Left ventricle myocardium superior (tissue), 1 donor: ENCODE measurements around the gene VKORC1L1. TPM values are rescaled to one million over a fixed set of nuclear protein-coding genes. Genes with fewer than 3 reads are reported as not detected.
"Not testable (repeated sequence)": the region's sequence is repeated elsewhere in the genome, so short reads cannot be mapped to it uniquely, and the experiment has no call there.

ENCODE experiments used
- ATAC-seq: fragments of 200-7000 bp; cut with Tn5 transposase; one replicate; pipeline ENCODE4 v1.9.1; 2020; ENCODE audit warnings: mild to moderate bottlenecking, moderate library complexity
- DNase-seq: peaks from one replicate; pipeline ENCODE4 v3.0.0-alpha.2; 2020
- intact Hi-C: fragments of 100-400 bp; cut with micrococcal nuclease; formaldehyde crosslinking; loops from one replicate; pipeline ENCODE4 v1.11.0; 2022
- total RNA-seq: library from RNA; stranded (reverse); fragmentation: NEBNext Ultra II Directional; extraction: Animal tissue kit (Norgen Biotek cat#: 25700); gene quantifications from one replicate; pipeline ENCODE4 v1.2.1, GENCODE V29; 2021
- donor health status: DM: no; HTN: yes; CAD: no; lungs with severe emphysema.

Gene VKORC1L1
- total RNA-seq, 1 donor from 2014 or later, result 18.2 TPM

GRCh38 chr7:65968256-65969185, 95.6 kb downstream of the VKORC1L1 start:
- no peak for DNase-seq
- intact Hi-C loops, result no loop called here

GRCh38 chr7:65971021-65971420, 98.1 kb downstream of the VKORC1L1 start:
- DNase-seq (no peak), ATAC-seq (no peak)
- intact Hi-C loops, result no loop called here

More at GRCh38 chr7:65968256-65969185, 95.6 kb downstream of the VKORC1L1 start:
- ATAC-seq, result no peak

- ATAC-seq (no peak), DNase-seq (no peak)
- intact Hi-C loops, result no loop called here
Observed at GRCh38 chr7:65972976-65973375, 100.1 kb downstream of the VKORC1L1 start.

- intact Hi-C loops, result no loop called here
- no peak for DNase-seq
Observed at GRCh38 chr7:65974191-65974801, 101.4 kb downstream of the VKORC1L1 start.

GRCh38 chr7:65974876-65975275, 102.0 kb downstream of the VKORC1L1 start:
- intact Hi-C loops, result no loop called here
- ATAC-seq (no peak), DNase-seq (no peak)

More at GRCh38 chr7:65974191-65974801, 101.4 kb downstream of the VKORC1L1 start:
- no peak for ATAC-seq

- intact Hi-C loops, result no loop called here
- ATAC-seq, result no peak
- no peak for DNase-seq
Observed at GRCh38 chr7:65975814-65976445, 103.1 kb downstream of the VKORC1L1 start.

GRCh38 chr7:65976659-65977196, 103.9 kb downstream of the VKORC1L1 start:
- DNase-seq (no peak), ATAC-seq (no peak)
- intact Hi-C loops, result no loop called here

- intact Hi-C loops, result no loop called here
- ATAC-seq, result no peak
- no peak for DNase-seq
Observed at GRCh38 chr7:65978891-65979582, 106.2 kb downstream of the VKORC1L1 start.

- ATAC-seq, result no peak
- no peak for DNase-seq
- intact Hi-C loops, result no loop called here
Observed at GRCh38 chr7:65979583-65980477, 107.0 kb downstream of the VKORC1L1 start.

GRCh38 chr7:65980478-65981250, 107.8 kb downstream of the VKORC1L1 start:
- peak; percentile 63 for DNase-seq
- ATAC-seq, result peak; percentile 47
- intact Hi-C loops, result no loop called here

GRCh38 chr7:65981965-65982792, 109.3 kb downstream of the VKORC1L1 start, which contains the start of gene GUSB:
GUSB (minus strand) TSS chr7:65982213; CDS start chr7:65982183, 30 bp downstream.
- DNase-seq (peak; percentile 96), ATAC-seq (peak; percentile 99)
- intact Hi-C loops, result no loop called here

GRCh38 chr7:65983965-65984658, 111.2 kb downstream of the VKORC1L1 start:
- DNase-seq, result no peak
- intact Hi-C loops, result no loop called here
- ATAC-seq, result no peak

GRCh38 chr7:65988084-65988483, 115.2 kb downstream of the VKORC1L1 start:
- ATAC-seq, result no peak
- no peak for DNase-seq
- intact Hi-C loops, result no loop called here

- intact Hi-C loops, ATAC-seq, DNase-seq: not testable (repeated sequence)
Observed at GRCh38 chr7:65988503-65988902, 115.6 kb downstream of the VKORC1L1 start.

- no peak for DNase-seq
- ATAC-seq, result no peak
- intact Hi-C loops, result no loop called here
Observed at GRCh38 chr7:65989694-65990080, 116.8 kb downstream of the VKORC1L1 start.

GRCh38 chr7:65991829-65992228, 119.0 kb downstream of the VKORC1L1 start:
- intact Hi-C loops, ATAC-seq, DNase-seq: not testable (repeated sequence)
